ENCODE measurements around the gene TPCN1. TPM values are rescaled to one million over a fixed set of nuclear protein-coding genes. Genes with fewer than 3 reads are reported as not detected.

Gene TPCN1
- total RNA-seq, 4 donors from 2014 or later = 15.5 to 48.8 (median 34.5) TPM

DNA sequence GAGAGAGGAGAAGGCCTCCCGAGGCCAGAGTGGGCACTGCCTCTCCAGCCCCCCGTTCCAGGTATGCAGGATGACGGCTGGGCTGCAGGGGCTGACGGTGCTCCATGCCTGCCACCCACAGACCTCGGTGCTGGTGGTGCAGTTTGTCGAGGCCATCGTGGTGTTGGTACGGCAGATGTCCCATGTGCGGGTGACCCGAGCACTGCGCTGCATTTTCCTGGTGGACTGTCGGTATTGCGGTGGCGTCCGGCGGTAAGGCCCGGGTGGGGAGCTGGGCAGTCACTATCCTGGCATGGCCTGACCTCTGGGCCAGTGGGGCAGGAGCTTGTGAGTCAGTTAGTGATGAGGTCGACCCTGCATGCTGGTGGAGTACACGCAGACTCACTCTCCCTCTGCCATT is 47.4 kb downstream of the TPCN1 start:
- Histone ChIP-seq H3K27ac (peak overlapping the region in 2 of 4 donors; percentile 58 to 72), H3K27me3 (no peaks in the 10 kb centered on the region), H3K4me1 (peaks cover 24 to 56% (median 26%) of the 10 kb centered on the region in 3 donors), H3K4me3 (no peak overlapping the region), H3K9me3 (no peaks in the 10 kb centered on the region), H3K36me3 (peaks cover 0 to 84% (median 5%) of the 10 kb centered on the region in 3 donors)
- 78 to 94% methylated on average over 2 to 11 of the region's 19 CpGs for WGBS, 2 donors
- TF ChIP-seq POLR2A (IDR thresholded peaks at IDR 0.05) = no peak
- TF ChIP-seq, protein P1, sequence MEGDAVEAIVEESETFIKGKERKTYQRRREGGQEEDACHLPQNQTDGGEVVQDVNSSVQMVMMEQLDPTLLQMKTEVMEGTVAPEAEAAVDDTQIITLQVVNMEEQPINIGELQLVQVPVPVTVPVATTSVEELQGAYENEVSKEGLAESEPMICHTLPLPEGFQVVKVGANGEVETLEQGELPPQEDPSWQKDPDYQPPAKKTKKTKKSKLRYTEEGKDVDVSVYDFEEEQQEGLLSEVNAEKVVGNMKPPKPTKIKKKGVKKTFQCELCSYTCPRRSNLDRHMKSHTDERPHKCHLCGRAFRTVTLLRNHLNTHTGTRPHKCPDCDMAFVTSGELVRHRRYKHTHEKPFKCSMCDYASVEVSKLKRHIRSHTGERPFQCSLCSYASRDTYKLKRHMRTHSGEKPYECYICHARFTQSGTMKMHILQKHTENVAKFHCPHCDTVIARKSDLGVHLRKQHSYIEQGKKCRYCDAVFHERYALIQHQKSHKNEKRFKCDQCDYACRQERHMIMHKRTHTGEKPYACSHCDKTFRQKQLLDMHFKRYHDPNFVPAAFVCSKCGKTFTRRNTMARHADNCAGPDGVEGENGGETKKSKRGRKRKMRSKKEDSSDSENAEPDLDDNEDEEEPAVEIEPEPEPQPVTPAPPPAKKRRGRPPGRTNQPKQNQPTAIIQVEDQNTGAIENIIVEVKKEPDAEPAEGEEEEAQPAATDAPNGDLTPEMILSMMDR (IDR thresholded peaks at IDR 0.05) = no peak
- intact Hi-C loops (cut with DNase I) = no loop called here
- DNase-seq = no peak

DNA sequence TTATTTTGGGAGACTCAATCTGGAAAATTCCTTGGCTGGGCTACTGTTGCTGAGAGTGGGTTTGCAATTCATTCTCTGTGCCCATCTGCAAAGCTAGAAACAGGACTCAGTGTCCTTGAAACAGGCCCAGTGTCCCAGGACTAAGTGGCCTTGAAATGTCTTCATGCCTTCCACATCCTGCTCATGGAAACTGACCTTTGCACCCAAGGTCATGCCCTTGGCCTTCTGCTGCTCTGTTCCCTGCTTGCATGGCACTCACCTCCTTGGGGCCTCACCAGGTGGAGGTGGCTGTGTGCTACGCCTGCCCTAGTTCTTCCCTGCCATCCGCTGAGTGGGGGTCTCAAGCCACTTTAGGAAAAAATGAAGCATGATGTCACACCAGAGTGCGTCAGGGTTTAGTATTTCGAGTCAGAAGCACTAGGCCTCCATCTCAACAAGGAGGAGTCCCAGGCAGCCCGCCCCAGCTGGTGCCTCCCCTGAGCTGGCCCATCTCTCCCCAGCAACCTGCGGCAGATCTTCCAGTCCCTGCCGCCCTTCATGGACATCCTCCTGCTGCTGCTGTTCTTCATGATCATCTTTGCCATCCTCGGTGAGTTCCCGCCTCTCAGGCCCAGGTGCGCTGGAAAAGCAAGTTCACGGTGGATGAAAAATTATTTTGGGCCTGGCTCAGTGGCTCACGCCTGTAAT is 48.1 kb downstream of the TPCN1 start:
- H3K9me3 ChIP-seq = no peaks in the 10 kb centered on the region
- no peak overlapping the region for H3K4me3 ChIP-seq
- peak overlapping the region in 2 of 4 donors; percentile 85 to 86 for H3K27ac ChIP-seq
- DNase-seq = no peak
- no peaks in the 10 kb centered on the region for H3K27me3 ChIP-seq
- 94 to 100% methylated on average over 4 to 10 of the region's 12 CpGs for WGBS, 2 donors
- H3K36me3 ChIP-seq = peaks cover 0 to 84% (median 5%) of the 10 kb centered on the region in 3 donors
- intact Hi-C loops (cut with DNase I) = no loop called here
- peaks cover 24 to 50% (median 26%) of the 10 kb centered on the region in 3 donors for H3K4me1 ChIP-seq
- TF ChIP-seq POLR2A (IDR thresholded peaks at IDR 0.05) = no peak
- TF ChIP-seq, protein P1 (IDR thresholded peaks at IDR 0.05) = no peak

DNA sequence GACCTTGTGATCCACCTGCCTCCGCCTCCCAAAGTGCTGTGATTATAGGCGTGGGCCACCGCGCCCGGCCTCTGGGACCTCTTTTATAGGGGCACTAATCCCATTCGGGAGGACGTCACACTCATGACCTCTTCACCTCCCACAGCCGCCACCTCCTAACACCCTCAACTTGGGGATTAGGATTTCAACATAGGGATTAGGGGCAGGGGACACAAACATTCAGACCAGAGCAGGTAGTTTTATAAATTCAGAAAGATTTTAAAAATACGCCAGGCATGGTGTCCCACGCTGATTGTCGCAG is 49.4 kb downstream of the TPCN1 start:
- 96 to 100% methylated on average over 4 to 11 of the region's 11 CpGs for WGBS, 2 donors
- no peak for DNase-seq
- intact Hi-C loops (cut with DNase I) = no loop called here
- Histone ChIP-seq H3K4me1 (peaks cover 24 to 50% (median 26%) of the 10 kb centered on the region in 3 donors), H3K27ac (peak overlapping the region in 3 of 4 donors; percentile 80 to 86 (median 85)), H3K9me3 (no peaks in the 10 kb centered on the region), H3K27me3 (no peaks in the 10 kb centered on the region), H3K4me3 (no peak overlapping the region), H3K36me3 (peaks cover 0 to 84% (median 9%) of the 10 kb centered on the region in 3 donors)
- TF ChIP-seq POLR2A (IDR thresholded peaks at IDR 0.05) = no peak
- TF ChIP-seq, protein P1 (IDR thresholded peaks at IDR 0.05) = no peak

DNA sequence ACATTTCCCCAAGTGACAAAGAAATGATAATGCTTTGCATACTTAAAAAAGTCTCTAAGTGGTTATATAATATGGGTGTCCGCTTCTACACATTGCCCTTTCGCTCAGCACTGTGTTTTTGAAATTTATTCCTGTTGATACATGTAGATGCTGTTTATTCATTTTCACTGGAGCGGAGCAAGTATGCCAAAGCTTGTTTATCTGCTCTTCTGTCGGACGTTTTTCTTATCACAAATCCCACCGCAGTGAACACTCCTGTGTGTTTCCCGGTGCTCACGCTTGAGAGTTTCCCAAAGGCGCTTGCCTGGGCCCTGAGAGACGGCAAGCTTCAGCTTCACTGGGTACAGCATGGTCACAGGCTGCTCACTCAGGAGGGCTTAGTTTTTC is 50.2 kb downstream of the TPCN1 start:
- TF ChIP-seq, protein P1 (IDR thresholded peaks at IDR 0.05) = no peak
- TF ChIP-seq POLR2A (IDR thresholded peaks at IDR 0.05) = no peak
- no peak for DNase-seq
- 30 to 46% methylated on average over 8 of the region's 10 CpGs for WGBS, 2 donors
- H3K9me3 ChIP-seq = no peaks in the 10 kb centered on the region
- H3K36me3 ChIP-seq = peaks cover 0 to 84% (median 9%) of the 10 kb centered on the region in 3 donors
- peak overlapping the region in 1 of 4 donors; percentile 33 for H3K4me3 ChIP-seq
- peaks cover 24 to 50% (median 26%) of the 10 kb centered on the region in 3 donors for H3K4me1 ChIP-seq
- intact Hi-C loops (cut with DNase I) = no loop called here
- peak overlapping the region; percentile 80 to 86 (median 86) for H3K27ac ChIP-seq
- no peaks in the 10 kb centered on the region for H3K27me3 ChIP-seq

DNA sequence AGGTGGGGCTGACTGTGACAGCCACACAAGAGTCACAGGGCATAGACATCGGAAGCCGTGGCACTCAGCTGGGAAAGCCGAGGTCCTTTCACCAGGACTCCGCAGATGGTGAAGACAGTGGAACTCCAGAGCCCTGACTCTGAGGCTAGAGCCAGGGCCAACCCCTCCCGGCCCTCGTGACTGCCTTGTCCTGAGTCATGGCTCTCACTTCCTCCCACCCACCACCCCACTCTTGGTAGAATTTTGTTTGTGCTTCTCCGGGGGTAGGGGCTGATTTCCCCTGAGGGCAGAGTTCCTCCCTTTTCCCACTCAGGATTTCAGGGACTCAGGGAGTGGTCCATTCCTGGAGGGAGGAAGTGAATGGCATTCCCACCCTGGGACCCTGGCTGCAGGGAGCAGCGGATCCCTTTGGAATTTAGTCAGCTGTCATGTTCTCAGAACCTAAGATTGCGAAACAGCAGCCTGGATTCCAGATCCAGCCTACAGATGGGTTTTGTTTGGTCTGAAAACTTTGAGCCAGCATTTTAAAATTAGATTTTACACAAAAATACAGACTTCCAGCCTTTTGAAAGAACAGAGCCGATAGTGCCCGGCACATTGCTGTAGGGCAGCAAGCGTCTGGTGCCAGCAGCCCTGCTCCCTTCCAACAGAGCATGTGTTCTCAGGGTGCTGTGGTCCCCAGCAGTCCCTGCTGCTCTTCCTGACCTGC is 50.7 kb downstream of the TPCN1 start:
- Histone ChIP-seq H3K27me3 (no peaks in the 10 kb centered on the region), H3K27ac (peak overlapping the region; percentile 80 to 86 (median 86)), H3K9me3 (no peaks in the 10 kb centered on the region), H3K4me1 (peaks cover 24 to 49% (median 26%) of the 10 kb centered on the region in 3 donors), H3K36me3 (peaks cover 5 to 84% (median 9%) of the 10 kb centered on the region in 3 donors), H3K4me3 (peak overlapping the region in 2 of 4 donors; percentile 1 to 33)
- peak in 1 of 4 donors; percentile 25 for TF ChIP-seq POLR2A (IDR thresholded peaks at IDR 0.05)
- TF ChIP-seq, protein P1 (IDR thresholded peaks at IDR 0.05) = no peak
- DNase-seq = no peak
- 18 to 26% methylated on average over 5 of the region's 12 CpGs for WGBS, 2 donors
- intact Hi-C loops (cut with DNase I) = no loop called here
